H1 (cell line): ENCODE measurements around the gene SLC16A6. TPM values are rescaled to one million over a fixed set of nuclear protein-coding genes. Genes with fewer than 3 reads are reported as not detected.

Experiments
- CTCF ChIA-PET: fragments of 300-600 bp; sonication (Branson Sonifier 250); formaldehyde crosslinking; loops from one replicate; lab custom pipeline; 2021; ENCODE audit not compliant: partially characterized antibody; lab: Charles Lee
- POLR2A ChIA-PET: fragments of 300-600 bp; sonication (Branson Sonifier 250); formaldehyde crosslinking; loops from one replicate; lab custom pipeline; 2021; ENCODE audit warnings: inconsistent platforms; ENCODE audit not compliant: partially characterized antibody; lab: Charles Lee
- DNase-seq, 2 experiments: peaks; one replicate each; pipeline versions ENCODE4 v3.0.0 to v3.0.0-alpha.2; 2010 to 2022; ENCODE audit warnings: low spot score in 2 of 2, low read depth in 1 of 2, mixed read lengths in 1 of 2
- FAIRE-seq: peaks from 2 replicates; lab custom pipeline; 2011; peaks lifted over from hg19 to GRCh38; lab: Jason Lieb, UNC
- H2AFZ ChIP-seq: 2 replicates; pipeline ENCODE4 v1.8.1; 2012; ENCODE audit warnings: low read length, inconsistent platforms
- H2AK5ac ChIP-seq: 2 replicates; pipeline ENCODE4 v1.6.1; 2013; ENCODE audit warnings: low read depth, low read length
- H2BK120ac ChIP-seq: replicated peaks from 2 replicates; pipeline ENCODE3; 2013; ENCODE audit warnings: low read depth, low read length, inconsistent platforms
- H2BK12ac ChIP-seq: 2 replicates; pipeline ENCODE4 v1.6.1; 2013; ENCODE audit warnings: low read depth, low read length
- H2BK15ac ChIP-seq: 2 replicates; pipeline ENCODE4 v1.6.1; 2013; ENCODE audit warnings: low read length
- H2BK20ac ChIP-seq: 2 replicates; pipeline ENCODE4 v1.6.1; 2013; ENCODE audit warnings: low read length
- H2BK5ac ChIP-seq: 2 replicates; pipeline ENCODE4 v1.6.1; 2013; ENCODE audit warnings: low read depth, low read length
- H3K14ac ChIP-seq: 2 replicates; pipeline ENCODE4 v1.6.1; 2013; ENCODE audit warnings: inconsistent platforms; ENCODE audit not compliant: insufficient read length
- H3K18ac ChIP-seq: 2 replicates; pipeline ENCODE4 v1.6.1; 2013; ENCODE audit warnings: low read length; ENCODE audit errors: extremely low read depth
- H3K23ac ChIP-seq: 2 replicates; pipeline ENCODE4 v1.6.1; 2013; ENCODE audit warnings: inconsistent platforms; ENCODE audit not compliant: insufficient read length
- H3K23me2 ChIP-seq: 2 replicates; pipeline ENCODE4 v1.6.1; 2013; ENCODE audit warnings: low read depth, low read length
- H3K27ac ChIP-seq: 2 replicates; pipeline ENCODE4 v1.6.1; 2011; ENCODE audit warnings: low read depth, low read length, inconsistent platforms
- H3K27me3 ChIP-seq, 4 experiments: replicated peaks in 1 of 4; 1 replicate in 1 of 4; 2 replicates in 3 of 4; pipeline versions ENCODE4 v1.6.1 to v1.8.1; 2011 to 2013; ENCODE audit warnings: low read length in 3 of 4, mild to moderate bottlenecking in 3 of 4, inconsistent platforms in 2 of 4, mixed read lengths in 2 of 4, moderate library complexity in 1 of 4; ENCODE audit not compliant: control insufficient read depth in 3 of 4, insufficient read depth in 3 of 4; ENCODE audit errors: extremely low read depth in 1 of 4
- H3K36me3 ChIP-seq, 4 experiments: 2 replicates each; pipeline versions ENCODE4 v1.6.1 to v1.8.1; 2011 to 2013; ENCODE audit warnings: mild to moderate bottlenecking in 4 of 4, low read length in 3 of 4, moderate library complexity in 2 of 4, control low read depth in 1 of 4, inconsistent platforms in 1 of 4; ENCODE audit not compliant: insufficient read depth in 4 of 4, control insufficient read depth in 2 of 4
- H3K4ac ChIP-seq: replicated peaks from 2 replicates; pipeline ENCODE3; 2013; ENCODE audit warnings: low read length, low read depth, mixed read lengths, inconsistent platforms; ENCODE audit not compliant: insufficient read length
- H3K4me1 ChIP-seq, 4 experiments: replicated peaks in 1 of 4; 1 replicate in 1 of 4; 2 replicates in 3 of 4; pipeline versions ENCODE4 v1.6.1 to v1.8.1; 2011 to 2013; ENCODE audit warnings: low read length in 3 of 4, inconsistent platforms in 2 of 4, mixed read lengths in 1 of 4; ENCODE audit not compliant: insufficient read depth in 4 of 4, control insufficient read depth in 3 of 4
- H3K4me2 ChIP-seq, 2 experiments: 2 replicates each; pipeline versions ENCODE4 v1.6.1 to v1.8.1; 2011 to 2013; ENCODE audit warnings: low read depth in 2 of 2, low read length in 2 of 2, control low read depth in 1 of 2, inconsistent platforms in 1 of 2, mild to moderate bottlenecking in 1 of 2; ENCODE audit not compliant: insufficient read depth in 1 of 2
- H3K4me3 ChIP-seq, 4 experiments: fragments of 200-600, 300-600 bp in 1 of 4; sonication (generic), shearing (Covaris generic), sonication (Bioruptor Twin) in 1 of 4; 2 replicates each; pipeline versions ENCODE4 v1.5.1 to v1.8.1; 2011 to 2016; ENCODE audit warnings: low read length in 4 of 4, low read depth in 3 of 4, control low read depth in 2 of 4, inconsistent platforms in 2 of 4, mild to moderate bottlenecking in 2 of 4, mixed read lengths in 1 of 4, moderate library complexity in 1 of 4; ENCODE audit not compliant: insufficient read depth in 2 of 4; ENCODE audit errors: extremely low read depth in 1 of 4
- H3K56ac ChIP-seq: replicated peaks from 2 replicates; pipeline ENCODE3; 2013; ENCODE audit warnings: low read depth, mild to moderate bottlenecking, mixed read lengths, low read length, inconsistent platforms; ENCODE audit not compliant: insufficient read length
- H3K79me1 ChIP-seq: 2 replicates; pipeline ENCODE4 v1.6.1; 2013; ENCODE audit warnings: low read depth, low read length, control low read depth
- H3K79me2 ChIP-seq, 2 experiments: 2 replicates each; pipeline versions ENCODE4 v1.6.1 to v1.8.1; 2012 to 2013; ENCODE audit warnings: low read length in 2 of 2, mild to moderate bottlenecking in 2 of 2, inconsistent platforms in 1 of 2; ENCODE audit not compliant: insufficient read depth in 2 of 2, control insufficient read depth in 1 of 2
- H3K9ac ChIP-seq, 4 experiments: replicated peaks in 1 of 4; 1 replicate in 1 of 4; 2 replicates in 3 of 4; pipeline versions ENCODE4 v1.6.1 to v1.8.1; 2011 to 2013; ENCODE audit warnings: low read depth in 3 of 4, low read length in 3 of 4, control low read depth in 2 of 4, mild to moderate bottlenecking in 2 of 4, moderate library complexity in 2 of 4, inconsistent platforms in 1 of 4; ENCODE audit errors: extremely low read depth in 1 of 4
- H3K9me3 ChIP-seq, 2 experiments: 2 replicates each; pipeline versions ENCODE4 v1.6.1 to v1.8.1; 2012 to 2013; ENCODE audit warnings: mild to moderate bottlenecking in 2 of 2, moderate library complexity in 2 of 2, control low read depth in 1 of 2, inconsistent platforms in 1 of 2, low read depth in 1 of 2, low read length in 1 of 2, mixed read lengths in 1 of 2; ENCODE audit not compliant: insufficient read depth in 2 of 2
- H4K20me1 ChIP-seq, 2 experiments: replicated peaks in 1 of 2; 2 replicates each; pipeline versions ENCODE3 to v1.8.1; 2011 to 2013; ENCODE audit warnings: inconsistent platforms in 2 of 2, low read length in 2 of 2, mild to moderate bottlenecking in 1 of 2; ENCODE audit not compliant: insufficient read depth in 2 of 2, control insufficient read depth in 1 of 2
- H4K5ac ChIP-seq: 2 replicates; pipeline ENCODE4 v1.6.1; 2013; ENCODE audit warnings: low read length, low read depth, mixed read lengths, inconsistent platforms; ENCODE audit not compliant: insufficient read length
- H4K8ac ChIP-seq: 2 replicates; pipeline ENCODE4 v1.8.0; 2013; ENCODE audit warnings: mild to moderate bottlenecking, moderate library complexity, low read length, inconsistent platforms; ENCODE audit not compliant: insufficient read depth; ENCODE audit errors: extremely low read depth
- H4K91ac ChIP-seq: replicated peaks from 2 replicates; pipeline ENCODE3; 2013; ENCODE audit warnings: low read length, mixed read lengths, inconsistent platforms; ENCODE audit not compliant: insufficient read length
- BACH1 ChIP-seq: IDR thresholded peaks from 2 replicates; pipeline ENCODE4 v1.6.1; 2012; ENCODE audit warnings: low read length, improper control_type of control experiment
- CBX5 ChIP-seq: fragments of 300-800, 300-1000 bp; sonication (generic); IDR thresholded peaks from 2 replicates; pipeline ENCODE4 v1.7.1; 2016; ENCODE audit warnings: antibody characterized with exemption, low read length, low read depth
- CEBPB ChIP-seq: IDR thresholded peaks from 2 replicates; pipeline ENCODE4 v1.6.1; 2012; ENCODE audit warnings: low read depth, low read length
- MAX ChIP-seq: IDR thresholded peaks from 2 replicates; pipeline ENCODE4 v1.6.1; 2012; ENCODE audit warnings: inconsistent platforms
- RFX5 ChIP-seq: IDR thresholded peaks from 2 replicates; pipeline ENCODE4 v1.6.1; 2011; ENCODE audit warnings: low read depth, low read length, improper control_type of control experiment, borderline replicate concordance
- WGBS, 2 experiments: shearing (Covaris generic) in 1 of 2; methylation state at CpG; one replicate each; pipeline versions ENCODE4 v1.1.6 to v1.1.7; 2013 to 2015; ENCODE audit warnings: low lambda C conversion rate in 2 of 2, mixed read lengths in 2 of 2, inconsistent platforms in 1 of 2, low coverage in 1 of 2, missing lambda C conversion rate in 1 of 2; ENCODE audit not compliant: insufficient replicate concordance in 2 of 2, insufficient coverage in 1 of 2, insufficient read length in 1 of 2; ENCODE audit errors: extremely low coverage in 1 of 2, missing lambda C conversion rate in 1 of 2; 5-methylcytosine and 5-hydroxymethylcytosine counted together
- polyA plus RNA-seq, 7 experiments: library from polyadenylated mRNA; depleted of rRNA in 3 of 7; stranded (reverse) in 5 of 7; unstranded in 2 of 7; fragments of >200 nt in 5 of 7; fragments of 200-250 nt in 2 of 7; gene quantifications; 1 replicate in 5 of 7; 2 replicates in 1 of 7; 4 replicates in 1 of 7; pipeline versions ENCODE4 v1.2.1 to v1.2.3, GENCODE V29; 2011 to 2013; ENCODE audit warnings: missing spikeins in 2 of 7, mixed read lengths in 2 of 7
- total RNA-seq: library from RNA; stranded (reverse); fragmentation: NEBNext Ultra II Directional; extraction: Animal tissue kit (Norgen Biotek cat#: 25700); gene quantifications from 2 replicates; pipeline ENCODE4 v1.2.1, GENCODE V29; 2021

The SLC16A6 gene
- total and polyA plus RNA-seq, 2 of the 8 experiments (the other 6 are each of a cell fraction or from before 2014, with no cell fraction given): 0.17 to 0.22 TPM

GRCh38 chr17:68239632-68240366 lies 51.1 kb downstream of the SLC16A6 start:
- Histone ChIP-seq H3K4me3 (no peak overlapping the region), H3K23ac (no peak overlapping the region), H3K4me2 (no peak overlapping the region), H3K18ac (no peak overlapping the region), H3K9ac (no peak overlapping the region), H3K14ac (no peak overlapping the region), H4K5ac (no peak overlapping the region), H3K79me2 (no peaks in the 10 kb centered on the region), H2BK120ac (no peak overlapping the region), H3K4me1 (peaks cover 0 to 6% (median 0%) of the 10 kb centered on the region in 4 experiments; a peak in 2 of 7 replicates), H4K8ac (no peak overlapping the region), H2BK12ac (no peak overlapping the region), H4K20me1 (no peaks in the 10 kb centered on the region), H3K4ac (no peak overlapping the region), H2AFZ (no peak overlapping the region), H2BK15ac (no peak overlapping the region), H2BK5ac (no peak overlapping the region), H2AK5ac (no peak overlapping the region), H3K9me3 (no peaks in the 10 kb centered on the region), H3K56ac (no peak overlapping the region), H3K36me3 (no peaks in the 10 kb centered on the region), H3K23me2 (no peaks in the 10 kb centered on the region), H4K91ac (no peak overlapping the region), H3K79me1 (no peaks in the 10 kb centered on the region), H3K27me3 (no peaks in the 10 kb centered on the region), H2BK20ac (no peak overlapping the region), H3K27ac (no peak overlapping the region)
- POLR2A ChIA-PET: no interaction called here
- no peak for TF ChIP-seq CEBPB
- TF ChIP-seq RFX5: no peak
- no peak for TF ChIP-seq BACH1
- no peak for TF ChIP-seq CBX5
- TF ChIP-seq MAX: no peak
- CTCF ChIA-PET: no interaction called here
- no peak for FAIRE-seq
- WGBS, 2 experiments: 83% methylated on average over 4 of the region's 4 CpGs; no CpG with 5 or more reads in 1 of the 2 experiments
- no peak for DNase-seq
